Measurements from ENCODE around the gene CPM.

DNA sequence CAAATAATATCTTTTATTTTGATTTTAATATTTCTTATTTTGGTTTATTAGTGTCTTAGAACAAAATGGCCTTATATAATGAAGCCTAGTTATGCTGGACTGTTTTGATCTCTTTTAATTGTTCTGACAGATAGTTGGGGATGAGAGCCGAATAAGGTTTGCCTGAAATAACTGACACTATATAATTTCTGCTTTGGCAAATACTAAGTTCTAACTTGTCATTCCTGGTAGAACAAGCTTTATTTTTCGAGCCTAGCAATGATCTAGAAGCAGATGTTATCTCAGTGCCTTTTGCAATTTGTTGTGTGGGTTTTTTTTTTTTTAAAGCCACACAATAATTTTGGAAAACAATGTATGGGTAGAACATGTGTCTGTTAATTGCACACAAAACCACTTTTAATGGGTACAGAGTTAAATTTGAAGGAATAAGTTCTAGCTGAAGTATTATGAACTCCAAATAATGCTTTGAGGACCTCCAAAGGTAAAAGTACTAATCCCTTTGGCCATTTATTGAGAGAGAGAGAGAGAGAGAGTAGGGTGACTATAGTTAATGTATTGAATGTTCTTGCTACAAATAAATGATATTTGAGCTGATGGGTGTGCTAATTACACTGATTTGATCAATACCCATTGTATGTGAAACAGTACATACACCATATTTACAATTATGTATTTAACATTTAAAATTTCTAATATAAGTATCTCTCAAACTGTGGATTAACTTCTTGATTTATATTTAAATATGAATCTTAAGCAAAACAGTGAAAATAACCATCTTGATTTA, 90.0 kb downstream of the CPM start:
- TF ChIP-seq, protein P1, sequence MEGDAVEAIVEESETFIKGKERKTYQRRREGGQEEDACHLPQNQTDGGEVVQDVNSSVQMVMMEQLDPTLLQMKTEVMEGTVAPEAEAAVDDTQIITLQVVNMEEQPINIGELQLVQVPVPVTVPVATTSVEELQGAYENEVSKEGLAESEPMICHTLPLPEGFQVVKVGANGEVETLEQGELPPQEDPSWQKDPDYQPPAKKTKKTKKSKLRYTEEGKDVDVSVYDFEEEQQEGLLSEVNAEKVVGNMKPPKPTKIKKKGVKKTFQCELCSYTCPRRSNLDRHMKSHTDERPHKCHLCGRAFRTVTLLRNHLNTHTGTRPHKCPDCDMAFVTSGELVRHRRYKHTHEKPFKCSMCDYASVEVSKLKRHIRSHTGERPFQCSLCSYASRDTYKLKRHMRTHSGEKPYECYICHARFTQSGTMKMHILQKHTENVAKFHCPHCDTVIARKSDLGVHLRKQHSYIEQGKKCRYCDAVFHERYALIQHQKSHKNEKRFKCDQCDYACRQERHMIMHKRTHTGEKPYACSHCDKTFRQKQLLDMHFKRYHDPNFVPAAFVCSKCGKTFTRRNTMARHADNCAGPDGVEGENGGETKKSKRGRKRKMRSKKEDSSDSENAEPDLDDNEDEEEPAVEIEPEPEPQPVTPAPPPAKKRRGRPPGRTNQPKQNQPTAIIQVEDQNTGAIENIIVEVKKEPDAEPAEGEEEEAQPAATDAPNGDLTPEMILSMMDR (IDR thresholded peaks at IDR 0.05; ENCODE audit: low read length), result no peak
- no peak for TF ChIP-seq EZH2phosphoT487 (IDR thresholded peaks at IDR 0.05; ENCODE audit: low read length)

Measured in MM.1S (cell line).